Measurements from ENCODE around the gene OTUB1. TPM values are rescaled to one million over a fixed set of nuclear protein-coding genes. Genes with fewer than 3 reads are reported as not detected.
A peak's percentile ranks its signal among the peaks of the same experiment; 100 is the strongest.

OTUB1 gene
- total and polyA plus RNA-seq, 2 of the 13 experiments (the other 11 are each of a cell fraction or from before 2014, with no cell fraction given) = 58.8 to 130 TPM

GRCh38 chr11:63974259-63975143, 11.7 kb upstream of the OTUB1 start, which contains the start of gene COX8A (continued):
- TF ChIP-seq ZNF691 (CRISPR knock-in tag; IDR thresholded peaks at IDR 0.05; ENCODE audit: borderline replicate concordance, low read depth) = no peak
- peak; percentile 31; the same call in 1 of the 2 replicates for TF ChIP-seq NRL (CRISPR knock-in tag; IDR thresholded peaks at IDR 0.05; ENCODE audit: borderline replicate concordance)
- no peak for TF ChIP-seq DMTF1 (CRISPR knock-in tag; IDR thresholded peaks at IDR 0.05)
- no peak for TF ChIP-seq IRF1 (CRISPR knock-in tag; IDR thresholded peaks at IDR 0.05; ENCODE audit: low read depth)
- TF ChIP-seq ZSCAN5A (CRISPR knock-in tag; IDR thresholded peaks at IDR 0.05; ENCODE audit: borderline replicate concordance) = peak; percentile 76; the same call in 1 of the 2 replicates
- TF ChIP-seq ZNF292 (CRISPR knock-in tag; IDR thresholded peaks at IDR 0.05; ENCODE audit: borderline replicate concordance, low read depth) = peak; percentile 61; the same call in 1 of the 2 replicates
- TF ChIP-seq ZBED4 (CRISPR knock-in tag; IDR thresholded peaks at IDR 0.05; ENCODE audit: borderline replicate concordance) = 0 out of 2 replicates have a peak, but pooled peaks have one; percentile 22
- TF ChIP-seq SNAPC5 (CRISPR knock-in tag; IDR thresholded peaks at IDR 0.05; ENCODE audit: borderline replicate concordance) = peak; percentile 35; the same call in 1 of the 2 replicates
- 0 out of 2 replicates have a peak, but pooled peaks have one; percentile 23 for TF ChIP-seq ZNF83 (CRISPR knock-in tag; IDR thresholded peaks at IDR 0.05; ENCODE audit: borderline replicate concordance)
- no peak; the same call in 1 of the 2 replicates for TF ChIP-seq MXD1 (CRISPR knock-in tag; IDR thresholded peaks at IDR 0.05)
- no peak for TF ChIP-seq TBL1XR1 (IDR thresholded peaks at IDR 0.05; ENCODE audit: borderline replicate concordance, low read length, partially characterized antibody)
- TF ChIP-seq BCLAF1 (IDR thresholded peaks at IDR 0.05) = no peak
